HepG2 (cell line): ENCODE measurements around the gene FTSJ1. TPM values are rescaled to one million over a fixed set of nuclear protein-coding genes. Genes with fewer than 3 reads are reported as not detected.

Experiments used
- CCDC6 ChIP-seq: sonication (generic); formaldehyde crosslinking; IDR thresholded peaks from 2 replicates; pipeline ENCODE4 v1.8.1; 2022; ENCODE audit warnings: mild to moderate bottlenecking, missing genetic modification reagents, moderate library complexity
- DMAP1 ChIP-seq: IDR thresholded peaks from 2 replicates; pipeline ENCODE4 v1.6.1; 2016
- FOSL2 ChIP-seq: sonication (generic); formaldehyde crosslinking; IDR thresholded peaks from 2 replicates; pipeline ENCODE4 v1.4.0; 2020; ENCODE audit warnings: missing genetic modification reagents
- GTF3A ChIP-seq: sonication (generic); formaldehyde crosslinking; conservative IDR thresholded peaks from 2 replicates; pipeline ENCODE4 v1.4.0; 2020; ENCODE audit warnings: mild to moderate bottlenecking, missing genetic modification reagents
- POGZ ChIP-seq: sonication (generic); formaldehyde crosslinking; IDR thresholded peaks from 2 replicates; pipeline ENCODE4 v1.4.0; 2020; ENCODE audit warnings: mild to moderate bottlenecking, missing genetic modification reagents
- SMAD9 ChIP-seq: sonication (generic); formaldehyde crosslinking; IDR thresholded peaks from 2 replicates; pipeline ENCODE4 v1.5.1; 2020; ENCODE audit warnings: mild to moderate bottlenecking, missing genetic modification reagents
- SMC3 ChIP-seq: IDR thresholded peaks from 2 replicates; pipeline ENCODE4 v1.6.1; 2011; ENCODE audit warnings: low read length, improper control_type of control experiment
- SP5 ChIP-seq: IDR thresholded peaks from 2 replicates; pipeline ENCODE4 v1.6.1; 2016; ENCODE audit warnings: low read depth, borderline replicate concordance
- SPEN ChIP-seq: sonication (generic); formaldehyde crosslinking; IDR thresholded peaks from 2 replicates; pipeline ENCODE4 v1.5.1; 2020; ENCODE audit warnings: low read depth, mild to moderate bottlenecking, missing genetic modification reagents
- THAP11 ChIP-seq: IDR thresholded peaks from 2 replicates; pipeline ENCODE4 v1.6.1; 2016; ENCODE audit warnings: missing biosample characterization, missing genetic modification reagents
- THYN1 ChIP-seq: sonication (generic); formaldehyde crosslinking; IDR thresholded peaks from 2 replicates; pipeline ENCODE4 v1.8.1; 2023; ENCODE audit warnings: low read depth, mild to moderate bottlenecking, moderate library complexity, missing genetic modification reagents, borderline replicate concordance
- YY1 ChIP-seq: IDR thresholded peaks from 2 replicates; pipeline ENCODE4 v1.6.1; 2011; ENCODE audit warnings: low read length, low read depth, moderate library complexity, mild to moderate bottlenecking; ENCODE audit not compliant: insufficient read depth, insufficient replicate concordance
- ZFP62 ChIP-seq: sonication (generic); formaldehyde crosslinking; IDR thresholded peaks from 2 replicates; pipeline ENCODE4 v1.4.0; 2020; ENCODE audit warnings: missing genetic modification reagents
- ZNF232 ChIP-seq: sonication (generic); formaldehyde crosslinking; IDR thresholded peaks from 2 replicates; pipeline ENCODE4 v1.4.0; 2020; ENCODE audit warnings: missing genetic modification reagents, borderline replicate concordance
- ZNF292 ChIP-seq: sonication (generic); formaldehyde crosslinking; IDR thresholded peaks from 2 replicates; pipeline ENCODE4 v1.8.1; 2022; ENCODE audit warnings: mild to moderate bottlenecking, low read depth, missing genetic modification reagents, borderline replicate concordance
- ZNF333 ChIP-seq: sonication (generic); formaldehyde crosslinking; IDR thresholded peaks from 2 replicates; pipeline ENCODE4 v1.4.0; 2020; ENCODE audit warnings: mild to moderate bottlenecking, missing genetic modification reagents, borderline replicate concordance
- ZNF484 ChIP-seq: sonication (generic); formaldehyde crosslinking; IDR thresholded peaks from 2 replicates; pipeline ENCODE4 v1.5.1; 2020; ENCODE audit warnings: mild to moderate bottlenecking, low read depth, missing genetic modification reagents, borderline replicate concordance
- ZNF772 ChIP-seq: sonication (generic); formaldehyde crosslinking; IDR thresholded peaks from 2 replicates; pipeline ENCODE4 v1.5.0; 2020; ENCODE audit warnings: mild to moderate bottlenecking, missing genetic modification reagents
- ZNF839 ChIP-seq: sonication (generic); formaldehyde crosslinking; IDR thresholded peaks from 2 replicates; pipeline ENCODE4 v1.4.0; 2020; ENCODE audit warnings: missing genetic modification reagents, mild to moderate bottlenecking, borderline replicate concordance
- ZNF891 ChIP-seq: sonication (generic); formaldehyde crosslinking; IDR thresholded peaks from 2 replicates; pipeline ENCODE4 v1.5.0; 2020; ENCODE audit warnings: mild to moderate bottlenecking, missing genetic modification reagents
- polyA plus RNA-seq, 8 experiments: library from polyadenylated mRNA; depleted of rRNA in 3 of 8; stranded (reverse) in 7 of 8; unstranded in 1 of 8; fragments of >200 nt; fragmentation: Illumina TruSeq in 4 of 8; extraction: Trizol in 4 of 8; gene quantifications; 2 replicates each; pipeline versions ENCODE4 v1.2.1 to v1.2.3, GENCODE V29; 2011 to 2016; ENCODE audit warnings: low read depth in 4 of 8, missing spikeins in 1 of 8, mixed read lengths in 1 of 8; ENCODE audit not compliant: insufficient read depth in 1 of 8
- total RNA-seq, 5 experiments: library from RNA; depleted of rRNA; stranded (reverse); fragments of >200 nt; fragmentation: Illumina TruSeq; extraction: Trizol; gene quantifications; 2 replicates each; pipeline ENCODE4 v1.2.3, GENCODE V29; 2016; ENCODE audit warnings: low read depth in 1 of 5
- TF ChIP-seq, protein P1 (sequence below): sonication (generic); formaldehyde crosslinking; IDR thresholded peaks from 2 replicates; pipeline ENCODE4 v1.4.0; 2020; ENCODE audit warnings: mild to moderate bottlenecking, missing genetic modification reagents
- TF ChIP-seq, protein P2 (sequence below): sonication (generic); formaldehyde crosslinking; IDR thresholded peaks from 2 replicates; pipeline ENCODE4 v1.5.0; 2020; ENCODE audit warnings: missing genetic modification reagents, mild to moderate bottlenecking, borderline replicate concordance
- TF ChIP-seq, protein P3 (sequence below): IDR thresholded peaks from 2 replicates; pipeline ENCODE4 v1.6.1; 2016; ENCODE audit warnings: missing genetic modification reagents, missing compliant biosample characterization
- TF ChIP-seq, protein P4 (sequence below): sonication (generic); formaldehyde crosslinking; conservative IDR thresholded peaks from 2 replicates; pipeline ENCODE4 v1.8.1; 2023; ENCODE audit warnings: missing genetic modification reagents

The FTSJ1 gene
- total and polyA plus RNA-seq, 2 of the 13 experiments (the other 11 are each of a cell fraction or from before 2014, with no cell fraction given) = 30.3 to 37.9 TPM

DNA sequence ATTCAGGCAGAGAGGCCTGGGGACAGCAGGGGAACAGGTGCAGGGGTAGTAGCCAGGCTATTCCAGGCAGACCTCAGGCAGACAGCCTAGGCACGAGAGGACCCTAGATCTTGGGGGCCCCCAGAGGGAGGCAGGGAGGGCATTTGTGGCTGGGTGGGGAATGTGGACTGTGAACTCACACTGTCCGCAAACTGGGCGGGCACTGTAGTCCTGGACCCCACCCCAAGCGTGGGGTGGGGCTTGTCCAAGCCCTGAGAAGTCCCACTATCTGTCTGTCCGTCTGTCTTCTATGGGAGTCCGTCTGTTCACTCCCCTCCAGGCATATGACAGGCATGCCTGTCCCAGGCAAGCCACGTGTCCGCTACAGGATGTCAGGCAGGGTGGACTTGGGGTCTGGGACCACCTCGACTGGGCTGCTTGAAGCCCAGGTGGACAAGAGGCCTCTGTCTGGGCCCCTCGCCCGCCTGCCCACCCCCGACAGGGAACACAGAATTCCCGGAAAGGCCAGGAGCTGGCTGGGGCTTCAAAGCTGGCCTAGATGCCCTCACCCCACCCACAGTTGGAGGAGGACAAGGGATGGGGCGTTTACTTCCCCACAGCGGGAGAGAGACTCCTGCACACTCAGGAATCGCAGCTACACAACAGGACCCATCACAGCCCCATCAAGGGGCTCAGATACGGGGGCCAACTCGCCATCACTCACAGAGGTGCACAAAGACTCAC is 5.7 kb upstream of the FTSJ1 start, which contains the start of gene SLC38A5 (continued):
- TF ChIP-seq ZNF292 (CRISPR knock-in tag) (no peak), YY1 (no peak), SMAD9 (CRISPR knock-in tag) (no peak), ZNF772 (CRISPR knock-in tag) (no peak), ZNF484 (CRISPR knock-in tag) (no peak), THYN1 (CRISPR knock-in tag) (no peak), ZNF232 (peak; percentile 47; the same call in 1 of the 2 replicates), ZFP62 (CRISPR knock-in tag) (no peak), SPEN (no peak), THAP11 (no peak), SMC3 (no peak), SP5 (no peak), CCDC6 (CRISPR knock-in tag) (peak; percentile 54; the same call in 1 of the 2 replicates), FOSL2 (no peak), ZNF839 (CRISPR knock-in tag) (no peak), ZNF891 (CRISPR knock-in tag) (no peak), GTF3A (CRISPR knock-in tag) (no peak), DMAP1 (CRISPR knock-in tag) (no peak), ZNF333 (no peak), POGZ (no peak)
- TF ChIP-seq, protein P1, sequence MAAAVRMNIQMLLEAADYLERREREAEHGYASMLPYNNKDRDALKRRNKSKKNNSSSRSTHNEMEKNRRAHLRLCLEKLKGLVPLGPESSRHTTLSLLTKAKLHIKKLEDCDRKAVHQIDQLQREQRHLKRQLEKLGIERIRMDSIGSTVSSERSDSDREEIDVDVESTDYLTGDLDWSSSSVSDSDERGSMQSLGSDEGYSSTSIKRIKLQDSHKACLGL (CRISPR knock-in tag) = peak; percentile 54; the same call in 1 of the 2 replicates
- TF ChIP-seq, protein P2, sequence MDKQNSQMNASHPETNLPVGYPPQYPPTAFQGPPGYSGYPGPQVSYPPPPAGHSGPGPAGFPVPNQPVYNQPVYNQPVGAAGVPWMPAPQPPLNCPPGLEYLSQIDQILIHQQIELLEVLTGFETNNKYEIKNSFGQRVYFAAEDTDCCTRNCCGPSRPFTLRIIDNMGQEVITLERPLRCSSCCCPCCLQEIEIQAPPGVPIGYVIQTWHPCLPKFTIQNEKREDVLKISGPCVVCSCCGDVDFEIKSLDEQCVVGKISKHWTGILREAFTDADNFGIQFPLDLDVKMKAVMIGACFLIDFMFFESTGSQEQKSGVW (CRISPR knock-in tag) = no peak
- TF ChIP-seq, protein P3, sequence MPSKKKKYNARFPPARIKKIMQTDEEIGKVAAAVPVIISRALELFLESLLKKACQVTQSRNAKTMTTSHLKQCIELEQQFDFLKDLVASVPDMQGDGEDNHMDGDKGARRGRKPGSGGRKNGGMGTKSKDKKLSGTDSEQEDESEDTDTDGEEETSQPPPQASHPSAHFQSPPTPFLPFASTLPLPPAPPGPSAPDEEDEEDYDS (CRISPR knock-in tag) = peak; percentile 17; the same call in 1 of the 2 replicates
- TF ChIP-seq, protein P4, sequence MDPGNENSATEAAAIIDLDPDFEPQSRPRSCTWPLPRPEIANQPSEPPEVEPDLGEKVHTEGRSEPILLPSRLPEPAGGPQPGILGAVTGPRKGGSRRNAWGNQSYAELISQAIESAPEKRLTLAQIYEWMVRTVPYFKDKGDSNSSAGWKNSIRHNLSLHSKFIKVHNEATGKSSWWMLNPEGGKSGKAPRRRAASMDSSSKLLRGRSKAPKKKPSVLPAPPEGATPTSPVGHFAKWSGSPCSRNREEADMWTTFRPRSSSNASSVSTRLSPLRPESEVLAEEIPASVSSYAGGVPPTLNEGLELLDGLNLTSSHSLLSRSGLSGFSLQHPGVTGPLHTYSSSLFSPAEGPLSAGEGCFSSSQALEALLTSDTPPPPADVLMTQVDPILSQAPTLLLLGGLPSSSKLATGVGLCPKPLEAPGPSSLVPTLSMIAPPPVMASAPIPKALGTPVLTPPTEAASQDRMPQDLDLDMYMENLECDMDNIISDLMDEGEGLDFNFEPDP = no peak
